ENCODE data around the gene PVALB.

Gene PVALB

GRCh38 chr22:36753916-36754315, 62.9 kb downstream of the PVALB start:
- no peak for DNase-seq
- Histone ChIP-seq H3K9ac (ENCODE audit: low read length) (no peak overlapping the region), H3K9me3 (replicated peaks; ENCODE audit: insufficient read depth, low read length) (no peaks in the 10 kb centered on the region), H3K36me3 (replicated peaks; ENCODE audit: insufficient read depth, low read length) (no peaks in the 10 kb centered on the region), H3K4me1 (ENCODE audit: low read length) (no peaks in the 10 kb centered on the region), H3K4me2 (ENCODE audit: low read depth, low read length) (no peak overlapping the region), H3K79me2 (ENCODE audit: low read length) (no peaks in the 10 kb centered on the region), H3F3A (ENCODE audit: insufficient read depth, low read length) (no peaks in the 10 kb centered on the region), H3K9me2 (replicated peaks; ENCODE audit: insufficient read depth, low read length) (no peaks in the 10 kb centered on the region), H3K4me3 (ENCODE audit: low read length) (no peak overlapping the region), H3K27ac (ENCODE audit: low read length) (no peak overlapping the region), H3K27me3 (replicated peaks; ENCODE audit: insufficient read depth, low read length) (peaks cover 67% of the 10 kb centered on the region), H2AFZ (ENCODE audit: low read length) (no peak overlapping the region), H4K20me1 (ENCODE audit: insufficient read depth, low read length) (no peaks in the 10 kb centered on the region)
- TF ChIP-seq CTCF (IDR thresholded peaks at IDR 0.05; ENCODE audit: low read length) (no peak), EZH2 (optimal IDR thresholded peaks at IDR 0.05; ENCODE audit: low read depth, low read length) (peak; percentile 67)

GRCh38 chr22:36753120-36753802, 63.6 kb downstream of the PVALB start:
- H3K79me2 ChIP-seq (ENCODE audit: low read length): no peaks in the 10 kb centered on the region
- no peaks in the 10 kb centered on the region for H3K9me3 ChIP-seq (replicated peaks; ENCODE audit: insufficient read depth, low read length)
- no peak overlapping the region for H3K4me3 ChIP-seq (ENCODE audit: low read length)
- DNase-seq: no peak
- no peak overlapping the region for H2AFZ ChIP-seq (ENCODE audit: low read length)
- no peak overlapping the region for H3K27ac ChIP-seq (ENCODE audit: low read length)
- TF ChIP-seq EZH2phosphoT487 (IDR thresholded peaks at IDR 0.05; ENCODE audit: low read length): no peak
- TF ChIP-seq EZH2 (optimal IDR thresholded peaks at IDR 0.05; ENCODE audit: low read depth, low read length): no peak
- no peak for TF ChIP-seq CTCF (IDR thresholded peaks at IDR 0.05; ENCODE audit: low read length)
- H3K36me3 ChIP-seq (replicated peaks; ENCODE audit: insufficient read depth, low read length): no peaks in the 10 kb centered on the region
- H3F3A ChIP-seq (ENCODE audit: insufficient read depth, low read length): no peaks in the 10 kb centered on the region
- H3K4me2 ChIP-seq (ENCODE audit: low read depth, low read length): no peak overlapping the region
- H3K4me1 ChIP-seq (ENCODE audit: low read length): no peaks in the 10 kb centered on the region
- no peaks in the 10 kb centered on the region for H4K20me1 ChIP-seq (ENCODE audit: insufficient read depth, low read length)
- no peak overlapping the region for H3K9ac ChIP-seq (ENCODE audit: low read length)
- H3K9me2 ChIP-seq (replicated peaks; ENCODE audit: insufficient read depth, low read length): no peaks in the 10 kb centered on the region
- H3K27me3 ChIP-seq (replicated peaks; ENCODE audit: insufficient read depth, low read length): peaks cover 72% of the 10 kb centered on the region
